T-helper 2 cell (primary cell): Measurements from ENCODE around the gene NUP98.

Source experiments
- DNase-seq, 5 experiments: peaks; one replicate each; pipeline versions ENCODE4 v3.0.0 to v3.0.0-alpha.2; 2012 to 2022
- total RNA-seq, 2 donors: gene quantifications; one replicate each; lab custom pipeline; 2026; lab: John Stamatoyannopoulos, UW

The NUP98 gene
- 222 to 366 reads per million in 2 donors for total RNA-seq

DNA sequence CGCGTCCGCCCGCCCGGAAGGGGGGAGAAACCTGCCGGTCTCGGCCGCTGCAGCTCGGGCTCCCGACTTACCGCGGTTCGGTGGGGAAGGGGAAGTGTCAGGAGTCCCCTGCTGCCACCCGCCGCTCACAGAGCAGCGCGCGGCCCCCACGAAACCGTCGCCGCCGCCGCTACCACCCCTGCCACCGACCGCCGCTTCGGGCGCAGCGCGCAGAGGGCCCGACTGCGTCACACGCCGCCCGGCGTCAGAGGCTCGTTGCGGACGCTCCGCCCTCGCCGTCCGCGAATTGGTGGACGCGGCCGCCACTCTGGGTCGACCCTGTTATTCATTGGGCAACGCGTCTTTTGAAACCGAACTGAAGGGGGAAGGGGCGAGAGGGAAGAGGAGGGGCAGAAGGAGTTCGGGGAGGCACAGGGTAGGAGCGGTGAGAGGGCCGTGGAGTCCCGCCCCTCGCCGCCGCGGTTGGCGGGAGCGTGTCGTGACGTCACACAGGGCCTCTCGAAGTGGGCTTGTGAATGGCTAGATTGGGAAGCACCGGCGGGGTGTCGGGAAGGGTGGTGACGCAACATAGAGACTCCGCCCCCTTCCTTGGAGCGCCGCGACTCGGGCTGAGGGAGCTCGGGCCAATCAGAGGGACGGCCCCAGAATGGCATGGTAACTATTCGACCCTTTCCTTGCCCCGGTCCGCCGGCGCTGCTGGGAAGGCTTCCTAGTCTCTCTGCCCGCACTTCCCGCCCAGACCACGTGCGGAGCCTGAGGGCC lies at the start of gene NUP98:
Gene NUP98, minus strand, starts transcription at position 226 of the 762 bp plus-strand sequence. CDS start 15,437 bp downstream, outside the sequence.
- peak; percentile 98 to 100 (median 99) for DNase-seq

DNA sequence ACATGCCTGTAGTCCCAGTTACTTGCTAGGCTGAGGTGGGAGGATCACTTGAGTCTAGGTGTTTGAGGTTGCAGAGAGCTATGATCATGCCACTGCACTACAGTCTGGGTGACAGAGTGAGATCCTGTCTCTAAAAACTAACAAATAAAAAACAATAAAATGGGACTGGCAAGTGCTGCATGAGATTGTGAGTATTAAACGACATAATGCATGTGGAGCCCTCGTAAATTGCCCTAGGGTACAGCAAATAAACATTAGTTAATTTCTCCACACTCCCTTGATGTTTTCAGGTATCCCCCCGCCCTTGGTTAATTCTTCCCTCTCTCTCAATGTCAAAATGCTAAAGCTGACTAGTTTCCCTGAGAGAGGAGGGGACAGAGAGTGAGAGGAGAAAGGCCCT lies 48.3 kb upstream of the NUP98 start:
- no peak for DNase-seq

DNA sequence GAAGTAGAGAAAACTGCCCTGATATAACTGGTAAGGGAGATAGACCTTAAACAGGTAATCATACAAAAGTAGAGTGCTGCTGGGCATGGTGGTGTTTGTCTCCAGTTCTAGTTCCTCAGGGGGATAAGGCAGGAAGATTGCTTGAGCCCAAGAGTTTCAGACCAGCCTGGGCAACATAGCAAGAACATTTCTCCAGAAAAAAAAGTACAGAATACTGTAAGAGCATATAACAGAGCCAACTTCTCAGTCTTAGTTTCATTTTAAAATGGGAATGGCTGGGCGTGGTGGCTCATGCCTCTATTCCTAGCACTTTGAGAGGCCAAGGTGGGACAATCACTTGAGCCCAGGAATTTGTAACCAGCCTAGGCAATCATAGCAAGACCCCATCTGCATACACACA lies 47.9 kb upstream of the NUP98 start:
- no peak for DNase-seq

DNA sequence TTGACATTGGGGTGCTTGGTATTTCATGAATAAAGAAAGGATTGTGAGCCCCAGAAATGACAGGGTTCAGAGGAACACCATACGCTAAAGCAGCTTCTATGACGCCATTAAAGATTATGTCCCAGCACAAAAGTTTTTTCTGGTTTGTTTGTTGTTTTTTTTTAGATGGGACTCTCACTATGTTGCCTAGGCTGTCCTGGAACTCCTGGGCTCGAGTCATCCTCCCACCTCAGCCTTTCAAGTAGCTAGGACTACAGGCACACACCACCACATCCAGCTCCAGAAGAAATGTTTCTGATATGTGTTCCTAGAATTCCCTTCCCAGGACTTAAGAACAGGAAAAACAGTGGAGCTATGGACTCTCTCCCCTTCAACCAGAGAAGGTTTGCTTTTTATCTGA lies 46.0 kb upstream of the NUP98 start:
- DNase-seq, result no peak

DNA sequence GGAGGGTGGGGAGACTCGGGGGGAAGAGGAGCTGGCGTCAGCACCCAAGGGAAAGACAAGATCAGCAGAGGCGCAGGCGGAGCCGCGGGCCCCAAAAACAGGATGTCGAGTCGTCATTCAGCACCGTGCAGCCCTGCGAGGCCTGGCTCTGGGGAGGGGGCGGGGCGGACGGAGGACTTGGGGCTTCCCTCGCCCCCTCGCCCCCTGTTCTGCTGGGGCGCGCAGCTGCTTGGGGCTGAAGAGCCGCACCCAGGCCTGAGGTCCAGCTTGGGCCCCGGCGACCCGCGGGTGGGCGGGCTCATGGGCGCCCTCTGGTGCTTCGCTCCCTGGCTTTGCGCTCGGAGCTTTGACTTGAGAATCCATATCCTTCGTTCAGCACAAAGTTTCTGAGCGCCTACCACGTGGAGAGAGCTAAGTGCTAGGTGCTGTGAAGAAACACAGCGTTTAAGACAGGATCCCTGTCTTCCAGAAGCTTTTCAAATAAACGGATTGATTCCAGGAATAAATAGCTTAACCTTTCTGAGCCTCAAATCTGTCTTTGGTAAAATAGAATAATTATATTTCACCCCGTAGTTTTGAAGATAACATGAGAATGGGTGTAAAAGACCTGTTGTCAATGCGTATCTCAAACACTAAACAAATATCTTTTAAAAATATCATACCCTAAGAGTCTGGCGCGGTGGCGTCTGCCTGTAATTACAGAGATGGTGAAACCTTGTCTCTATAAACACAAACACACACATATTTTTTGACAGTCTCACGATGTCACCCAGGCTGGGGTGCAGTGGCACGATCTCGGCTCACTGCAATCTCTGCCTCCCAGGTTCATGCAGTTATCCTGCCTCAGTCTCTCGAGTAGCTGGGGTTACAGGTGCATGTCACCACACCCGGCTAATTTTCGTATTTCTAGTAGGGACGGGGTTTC lies 44.3 kb upstream of the NUP98 start:
- DNase-seq, result peak; percentile 84 to 97 (median 94)

DNA sequence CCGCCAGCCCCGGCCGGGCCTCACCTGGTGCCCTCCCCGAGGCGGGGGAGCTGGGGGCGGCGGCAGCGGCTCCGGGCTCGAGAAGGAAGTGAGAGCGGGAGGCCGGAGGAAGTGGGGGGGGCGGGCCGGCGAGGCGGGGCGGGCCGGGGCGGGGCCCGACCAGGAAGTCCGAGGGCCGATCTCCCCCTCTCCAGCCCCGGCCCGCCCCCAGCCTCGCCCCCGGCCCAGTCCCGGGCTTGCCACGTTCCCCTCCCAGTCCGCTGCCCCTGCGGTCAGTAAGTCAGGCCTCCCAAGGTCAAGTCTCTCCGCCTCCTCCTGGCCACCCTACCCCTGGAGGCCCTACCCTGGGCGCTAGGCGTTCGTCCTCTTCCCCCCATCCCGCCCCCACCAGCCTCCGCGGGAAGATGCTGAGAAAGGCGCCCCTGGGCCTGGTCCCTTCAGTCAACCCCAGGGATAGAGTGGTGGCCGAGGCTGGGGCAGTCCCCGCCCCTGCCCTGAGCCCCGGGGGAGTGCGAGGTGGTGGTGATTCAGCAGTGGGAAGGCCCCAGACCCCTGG lies 43.6 kb upstream of the NUP98 start, which contains the start of gene RHOG:
Gene RHOG, minus strand, starts transcription at position 90 of the 556 bp plus-strand sequence. CDS start 12,821 bp downstream, outside the sequence.
- DNase-seq, result peak in 4 of 5 experiments; percentile 47 to 83 (median 54)

DNA sequence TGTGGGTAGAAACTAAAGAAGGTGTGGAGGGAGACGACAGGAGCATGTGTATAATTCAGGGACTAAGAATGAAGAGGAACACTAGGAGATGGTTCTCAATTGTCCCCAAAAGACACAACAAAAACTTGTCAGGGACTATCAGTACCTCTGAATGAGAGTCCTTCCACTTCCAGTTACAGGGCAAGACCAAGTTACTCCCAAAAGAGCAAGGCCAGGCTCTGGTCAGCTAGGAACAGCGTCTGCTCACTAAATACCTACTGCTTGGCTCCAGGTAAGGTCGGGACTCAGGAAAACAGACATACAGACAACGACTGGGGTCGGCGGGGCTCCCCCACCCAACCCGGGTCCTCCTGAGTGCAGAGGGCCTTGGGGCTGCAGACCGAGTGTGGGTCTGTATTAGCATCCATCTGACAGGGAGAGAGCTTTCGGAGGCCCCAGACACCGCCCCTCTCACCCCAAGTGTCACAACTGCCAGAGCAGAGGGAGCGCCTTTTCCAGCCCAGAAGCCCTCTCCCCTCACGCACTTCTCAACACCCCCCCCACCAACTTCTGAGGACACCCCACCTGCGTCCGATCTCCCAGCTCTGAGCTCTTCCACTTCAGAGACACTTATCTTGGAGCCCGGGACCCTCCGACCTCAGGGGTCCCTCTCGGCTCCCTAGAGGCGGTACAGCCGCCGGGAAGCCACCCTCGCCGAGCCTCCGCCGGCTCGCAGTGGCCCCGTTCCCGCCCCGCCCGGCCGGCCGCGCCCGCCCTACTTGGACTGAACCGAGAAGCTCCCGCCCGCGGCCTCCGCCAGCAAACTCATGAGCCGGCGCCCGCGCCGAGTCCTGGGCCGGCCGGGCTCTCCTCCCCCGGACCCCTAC lies 42.9 kb upstream of the NUP98 start:
- DNase-seq, result peak in 2 of 5 experiments; percentile 40 to 61

DNA sequence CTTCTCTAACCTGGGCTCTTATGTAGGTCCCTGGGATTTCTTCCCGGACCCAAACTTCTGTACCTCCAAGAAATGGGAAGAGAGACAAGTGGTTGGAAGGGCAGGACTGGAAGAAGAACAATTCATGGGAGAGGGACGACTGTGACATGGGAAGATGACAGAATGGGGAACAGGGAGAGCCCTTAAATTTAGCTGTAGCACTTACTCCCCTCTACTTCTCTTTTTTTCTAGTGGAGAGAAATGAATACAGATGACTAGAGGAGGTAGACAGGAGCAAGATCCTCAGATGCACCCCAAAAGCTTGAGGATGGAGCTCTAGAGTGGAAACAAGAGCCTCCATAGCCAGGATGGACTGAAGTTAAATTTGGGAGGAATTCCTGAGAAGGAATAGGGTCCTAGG lies 41.1 kb upstream of the NUP98 start:
- no peak for DNase-seq

DNA sequence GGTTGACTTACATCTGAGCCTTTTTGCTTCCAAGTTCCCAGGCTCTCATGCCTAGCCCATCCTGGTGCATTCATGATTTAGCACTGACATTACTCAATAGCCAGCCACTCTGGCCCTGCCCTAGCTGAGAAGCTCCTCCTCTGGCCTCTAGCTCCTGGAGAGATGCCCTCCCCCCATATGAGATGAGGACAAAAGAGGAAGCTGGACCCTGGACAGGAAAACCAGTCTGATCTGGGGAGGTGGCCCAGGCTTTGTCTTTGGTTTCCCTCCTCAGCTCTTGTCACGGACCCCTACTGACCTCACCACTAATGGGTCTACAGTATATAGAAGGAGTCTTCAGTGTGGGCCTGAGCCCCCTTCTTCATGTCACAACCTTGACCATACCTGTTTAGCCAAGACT lies 40.4 kb upstream of the NUP98 start:
- no peak for DNase-seq

DNA sequence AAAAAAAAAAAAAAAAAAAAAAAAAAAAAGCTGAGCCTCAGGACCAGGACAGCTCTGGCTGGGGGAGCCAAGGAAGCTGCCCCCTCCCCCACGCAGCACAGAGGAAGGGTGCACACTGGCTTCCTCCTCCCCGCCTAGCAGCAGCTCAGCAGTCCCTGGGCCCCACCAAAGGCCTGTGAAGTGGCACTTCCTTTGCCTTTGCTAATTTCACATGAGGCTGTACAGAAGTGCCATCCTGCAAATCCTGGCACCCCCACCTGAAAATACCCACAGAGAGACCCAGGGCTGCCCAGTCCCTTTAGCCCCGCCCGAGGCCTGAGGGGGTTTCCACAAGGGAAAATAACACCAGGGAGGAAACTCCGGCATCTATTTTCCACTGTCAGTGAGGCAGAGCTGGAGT lies 39.5 kb upstream of the NUP98 start:
- DNase-seq, result peak in 3 of 5 experiments; percentile 37 to 80 (median 48)

DNA sequence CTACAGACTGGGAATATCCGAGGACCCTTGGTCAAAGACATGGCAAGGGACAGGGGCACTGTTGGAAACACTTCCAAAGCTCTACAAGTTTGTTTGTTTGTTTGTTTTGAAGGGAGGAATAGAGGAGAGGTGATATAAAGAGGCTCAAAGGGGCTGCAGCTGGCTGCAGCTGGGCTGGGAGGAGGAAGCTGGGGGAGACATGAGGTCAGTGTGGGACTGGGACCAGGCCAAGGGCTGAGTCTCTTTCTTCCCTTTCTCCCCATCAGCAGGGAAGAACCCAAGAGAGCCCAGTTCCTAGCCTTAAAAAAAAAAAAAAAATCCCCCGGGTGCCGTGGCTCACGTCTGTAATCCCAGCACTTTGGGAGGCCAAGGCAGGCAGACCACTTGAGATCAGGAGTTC lies 38.4 kb upstream of the NUP98 start:
- DNase-seq, result no peak

DNA sequence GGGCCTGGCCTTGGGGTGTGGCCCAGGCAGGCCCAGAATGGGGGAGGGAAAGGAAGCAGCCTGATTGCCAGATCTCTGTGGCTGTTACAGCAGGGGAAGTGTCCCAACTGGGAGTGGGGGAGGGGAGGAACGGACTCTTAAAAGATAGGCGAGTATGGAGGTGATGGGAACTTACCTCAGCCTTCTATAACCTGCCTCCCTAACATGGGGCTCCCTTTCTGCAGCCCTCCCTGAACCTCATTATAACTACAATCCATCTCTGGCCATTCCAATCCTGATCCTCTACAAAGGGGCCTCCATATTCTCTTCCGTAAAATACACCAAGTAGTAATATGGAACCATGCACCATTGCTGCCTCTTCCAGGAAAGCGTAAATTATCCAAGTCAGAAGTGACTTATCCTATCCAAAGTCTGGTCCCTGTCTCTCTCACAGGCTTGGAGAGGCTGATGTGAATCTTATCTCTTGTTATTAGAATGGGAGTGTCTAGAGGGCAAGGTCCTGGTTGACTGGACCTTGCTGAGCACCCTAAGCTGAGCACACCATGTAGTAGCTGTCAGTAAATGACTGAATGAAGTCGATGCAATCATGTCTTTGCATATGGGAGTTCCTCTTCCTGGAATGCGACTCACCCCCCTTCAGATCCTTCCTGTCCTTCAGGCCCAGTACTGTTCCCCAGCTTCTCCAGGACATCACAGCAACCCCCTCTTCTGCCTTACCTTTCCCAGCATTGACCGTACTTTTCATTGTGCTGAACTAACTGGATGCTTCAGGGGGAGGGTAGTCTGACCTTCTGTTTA lies 37.5 kb upstream of the NUP98 start:
- DNase-seq, result peak in 1 of 5 experiments; percentile 44

DNA sequence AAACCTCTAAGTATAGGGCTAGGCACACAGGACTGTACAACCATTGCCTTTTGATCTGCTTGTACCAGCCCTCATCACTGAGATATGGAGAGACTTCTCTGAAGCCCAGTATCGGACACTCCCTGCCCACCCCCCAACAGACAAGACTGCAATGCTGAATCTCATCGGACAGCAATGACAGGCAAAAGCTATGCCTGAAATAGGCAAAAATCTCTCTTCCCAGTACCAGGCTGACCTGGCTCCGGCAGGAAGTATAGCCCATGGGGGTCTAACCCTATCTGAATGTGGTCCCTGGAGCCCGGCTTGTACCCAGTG lies 37.0 kb upstream of the NUP98 start:
- DNase-seq, result no peak

DNA sequence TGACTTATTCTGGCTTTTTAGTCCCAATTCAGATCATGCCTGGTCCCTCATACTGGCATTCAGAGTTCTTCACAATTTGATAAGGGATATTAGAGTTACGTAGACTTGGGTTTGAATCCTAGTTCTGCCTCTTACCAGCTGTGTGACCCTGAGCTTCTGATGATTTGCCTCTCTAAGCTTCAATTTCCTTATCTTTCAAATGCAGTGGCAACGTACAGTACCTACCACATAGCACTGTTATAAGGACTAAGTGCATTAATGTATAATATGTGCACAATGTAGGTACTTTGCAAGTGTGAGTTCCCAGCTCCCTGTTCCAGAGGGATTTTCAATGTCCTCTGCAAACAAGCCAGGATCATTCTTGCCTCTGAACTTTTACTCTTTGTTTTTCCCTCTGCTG lies 36.1 kb upstream of the NUP98 start:
- DNase-seq, result no peak

DNA sequence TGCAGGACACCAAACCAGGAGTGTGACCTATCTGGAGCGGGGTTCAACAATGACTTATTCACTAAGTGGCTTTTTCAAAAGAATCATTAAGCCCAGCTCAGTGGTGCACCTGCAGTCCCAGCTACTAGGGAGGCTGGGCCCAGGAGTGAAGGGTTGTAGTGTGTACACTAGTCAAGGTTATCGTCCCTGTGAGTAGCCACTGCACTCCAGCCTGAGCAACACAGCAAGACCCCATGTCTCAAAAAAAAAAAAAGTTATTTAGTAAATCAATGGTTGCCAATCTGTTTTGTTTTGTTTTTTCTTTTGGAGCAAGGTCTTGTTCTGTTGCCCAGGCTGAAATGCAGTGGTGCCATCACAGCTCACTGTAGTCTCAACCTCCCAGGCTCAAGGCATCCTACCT lies 35.5 kb upstream of the NUP98 start:
- DNase-seq, result no peak

DNA sequence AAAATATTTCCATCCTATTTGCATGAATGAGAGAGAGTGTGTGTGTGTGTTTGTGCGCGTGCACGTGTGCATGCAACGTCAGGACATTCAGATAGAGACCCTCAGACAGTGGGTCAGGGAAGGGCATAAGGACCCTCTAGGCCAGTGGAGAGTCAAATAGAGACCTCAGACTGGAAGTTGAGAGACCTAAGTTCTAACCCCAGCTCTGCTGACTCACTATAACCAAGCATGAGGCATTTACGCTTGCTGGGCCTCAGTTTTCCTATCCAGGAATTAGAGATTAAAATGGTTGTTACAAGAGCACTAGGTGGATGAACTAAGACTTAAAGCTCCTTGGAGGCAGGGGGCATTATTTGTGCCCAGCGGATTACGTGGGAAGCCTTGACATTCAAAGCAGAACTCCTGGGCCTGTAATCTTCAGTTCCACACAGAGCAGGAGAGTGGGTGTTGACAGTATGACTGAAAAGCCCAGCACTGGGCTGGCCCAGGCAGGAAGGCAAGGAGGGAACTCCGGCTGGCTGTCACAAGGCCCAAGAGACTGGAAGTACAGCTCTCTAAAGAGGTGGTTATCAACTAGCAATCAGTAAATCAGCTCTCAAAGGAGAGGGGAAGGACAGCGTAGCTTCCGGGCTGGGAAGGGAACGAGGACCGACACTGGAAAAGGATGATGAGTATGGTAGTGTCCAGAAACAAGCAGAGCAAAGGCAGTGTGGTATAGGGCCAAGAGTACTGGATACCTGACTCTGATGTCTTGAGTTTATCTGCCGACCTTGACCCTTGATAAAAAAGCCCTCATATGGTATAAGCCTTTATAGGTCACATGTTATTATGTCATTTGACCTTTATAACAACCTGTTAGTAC lies 34.3 kb upstream of the NUP98 start:
- DNase-seq, result no peak

DNA sequence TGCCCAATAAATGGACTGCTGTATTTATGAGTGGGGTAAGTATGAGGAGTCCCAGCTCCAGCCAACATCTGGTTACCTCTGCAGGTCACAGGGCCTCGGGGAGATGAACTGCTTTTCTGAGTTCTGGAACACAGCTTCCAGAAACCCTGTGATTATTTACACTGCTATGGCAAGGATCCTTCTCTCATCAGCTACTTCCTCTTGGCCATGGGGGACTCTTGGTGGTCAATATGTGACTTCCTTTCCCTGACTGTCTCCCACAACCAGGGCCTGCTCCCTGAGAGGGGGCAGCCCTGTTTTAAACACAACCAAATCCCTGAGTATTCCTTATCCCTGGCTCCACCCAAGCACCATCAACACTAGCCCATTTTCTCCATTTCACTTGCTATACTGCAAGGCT lies 33.4 kb upstream of the NUP98 start:
- no peak for DNase-seq

DNA sequence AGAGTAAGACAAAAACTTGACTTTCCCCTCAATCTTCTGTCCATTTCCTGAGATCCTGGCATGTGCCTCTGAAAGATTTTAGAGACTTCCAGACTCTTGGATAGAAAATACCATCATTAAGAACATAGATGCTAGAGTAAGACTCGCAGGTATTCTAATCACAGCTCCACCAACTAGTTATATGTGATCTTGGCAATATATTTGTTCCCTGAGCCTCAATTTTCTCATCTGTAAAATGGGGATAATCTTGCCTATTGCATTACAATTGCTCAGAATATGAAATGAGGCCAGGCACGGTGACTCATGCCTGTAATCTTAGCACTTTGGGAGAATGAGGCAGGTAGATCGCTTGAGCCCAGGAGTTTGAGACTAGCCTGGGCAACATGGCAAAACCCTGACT lies 32.7 kb upstream of the NUP98 start:
- DNase-seq, result no peak

DNA sequence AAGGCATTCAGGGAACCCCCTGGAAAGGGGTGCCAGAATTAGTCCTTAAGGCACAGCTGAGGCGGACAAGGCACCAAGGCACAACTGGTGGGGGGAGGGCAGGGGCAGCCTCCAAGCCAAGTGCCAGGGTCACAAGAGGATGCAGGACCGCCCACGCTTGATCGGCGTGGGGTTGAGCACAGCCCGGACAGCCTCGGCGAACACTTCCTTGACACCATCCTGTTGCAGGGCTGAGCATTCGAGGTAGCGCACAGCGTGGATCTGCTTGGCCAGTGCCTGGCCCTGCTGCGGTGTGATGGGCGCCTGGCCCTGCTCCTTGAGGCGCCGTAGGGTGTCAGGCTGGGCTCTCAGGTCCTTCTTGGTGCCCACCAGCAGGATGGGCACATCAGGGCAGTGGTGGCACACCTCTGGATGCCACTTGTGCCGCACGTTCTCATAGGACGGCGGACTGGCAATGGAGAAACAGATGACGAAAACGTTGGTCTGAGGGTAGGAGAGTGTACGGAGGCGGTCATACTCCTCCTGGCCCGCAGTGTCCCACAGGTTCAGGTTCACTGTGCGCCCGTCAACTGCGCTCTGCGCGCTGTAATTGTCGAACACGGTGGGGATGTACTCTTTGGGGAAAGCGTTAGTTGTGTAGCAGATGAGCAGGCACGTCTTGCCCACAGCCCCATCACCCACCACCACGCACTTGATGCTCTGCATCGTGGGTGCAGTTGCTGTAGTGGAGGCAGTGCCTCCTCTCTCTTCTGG lies 30.3 kb upstream of the NUP98 start:
- no peak for DNase-seq

DNA sequence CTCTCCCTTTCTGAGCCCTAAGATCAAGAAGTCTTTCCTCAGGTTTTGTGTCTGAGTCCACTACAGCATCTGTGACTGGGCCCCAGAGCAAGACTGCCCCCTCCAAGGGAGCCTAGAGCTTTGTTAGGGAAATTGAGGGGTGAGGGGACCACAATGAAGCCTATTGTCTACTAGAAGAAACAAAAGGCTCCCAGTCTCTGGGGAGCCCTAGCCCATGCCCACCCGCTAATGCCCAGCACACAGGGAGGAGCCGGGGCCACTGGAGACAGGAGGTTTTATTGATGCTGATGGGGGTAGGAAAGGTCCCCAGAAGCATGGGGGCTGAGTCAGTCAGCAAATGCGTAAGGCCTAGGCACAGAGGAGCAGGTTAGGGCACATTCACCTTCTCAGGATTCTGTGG lies 29.4 kb upstream of the NUP98 start:
- DNase-seq, result no peak
